H1 (cell line): Measurements from ENCODE around the gene TEX22. TPM values are rescaled to one million over a fixed set of nuclear protein-coding genes. Genes with fewer than 3 reads are reported as not detected.

Source experiments
- CTCF ChIA-PET: fragments of 300-600 bp; sonication (Branson Sonifier 250); formaldehyde crosslinking; loops from one replicate; lab custom pipeline; 2021; ENCODE audit not compliant: partially characterized antibody; lab: Charles Lee
- POLR2A ChIA-PET: fragments of 300-600 bp; sonication (Branson Sonifier 250); formaldehyde crosslinking; loops from one replicate; lab custom pipeline; 2021; ENCODE audit warnings: inconsistent platforms; ENCODE audit not compliant: partially characterized antibody; lab: Charles Lee
- DNase-seq, 2 experiments: peaks; one replicate each; pipeline versions ENCODE4 v3.0.0 to v3.0.0-alpha.2; 2010 to 2022; ENCODE audit warnings: low spot score in 2 of 2, low read depth in 1 of 2, mixed read lengths in 1 of 2
- FAIRE-seq: peaks from 2 replicates; lab custom pipeline; 2011; peaks lifted over from hg19 to GRCh38; lab: Jason Lieb, UNC
- H2AFZ ChIP-seq: 2 replicates; pipeline ENCODE4 v1.8.1; 2012; ENCODE audit warnings: low read length, inconsistent platforms
- H2AK5ac ChIP-seq: 2 replicates; pipeline ENCODE4 v1.6.1; 2013; ENCODE audit warnings: low read depth, low read length
- H2BK120ac ChIP-seq: replicated peaks from 2 replicates; pipeline ENCODE3; 2013; ENCODE audit warnings: low read depth, low read length, inconsistent platforms
- H2BK12ac ChIP-seq: 2 replicates; pipeline ENCODE4 v1.6.1; 2013; ENCODE audit warnings: low read depth, low read length
- H2BK15ac ChIP-seq: 2 replicates; pipeline ENCODE4 v1.6.1; 2013; ENCODE audit warnings: low read length
- H2BK20ac ChIP-seq: 2 replicates; pipeline ENCODE4 v1.6.1; 2013; ENCODE audit warnings: low read length
- H2BK5ac ChIP-seq: 2 replicates; pipeline ENCODE4 v1.6.1; 2013; ENCODE audit warnings: low read depth, low read length
- H3K14ac ChIP-seq: 2 replicates; pipeline ENCODE4 v1.6.1; 2013; ENCODE audit warnings: inconsistent platforms; ENCODE audit not compliant: insufficient read length
- H3K18ac ChIP-seq: 2 replicates; pipeline ENCODE4 v1.6.1; 2013; ENCODE audit warnings: low read length; ENCODE audit errors: extremely low read depth
- H3K23ac ChIP-seq: 2 replicates; pipeline ENCODE4 v1.6.1; 2013; ENCODE audit warnings: inconsistent platforms; ENCODE audit not compliant: insufficient read length
- H3K23me2 ChIP-seq: 2 replicates; pipeline ENCODE4 v1.6.1; 2013; ENCODE audit warnings: low read depth, low read length
- H3K27ac ChIP-seq: 2 replicates; pipeline ENCODE4 v1.6.1; 2011; ENCODE audit warnings: low read depth, low read length, inconsistent platforms
- H3K27me3 ChIP-seq, 4 experiments: replicated peaks in 1 of 4; 1 replicate in 1 of 4; 2 replicates in 3 of 4; pipeline versions ENCODE4 v1.6.1 to v1.8.1; 2011 to 2013; ENCODE audit warnings: low read length in 3 of 4, mild to moderate bottlenecking in 3 of 4, inconsistent platforms in 2 of 4, mixed read lengths in 2 of 4, moderate library complexity in 1 of 4; ENCODE audit not compliant: control insufficient read depth in 3 of 4, insufficient read depth in 3 of 4; ENCODE audit errors: extremely low read depth in 1 of 4
- H3K36me3 ChIP-seq, 4 experiments: 2 replicates each; pipeline versions ENCODE4 v1.6.1 to v1.8.1; 2011 to 2013; ENCODE audit warnings: mild to moderate bottlenecking in 4 of 4, low read length in 3 of 4, moderate library complexity in 2 of 4, control low read depth in 1 of 4, inconsistent platforms in 1 of 4; ENCODE audit not compliant: insufficient read depth in 4 of 4, control insufficient read depth in 2 of 4
- H3K4ac ChIP-seq: replicated peaks from 2 replicates; pipeline ENCODE3; 2013; ENCODE audit warnings: low read length, low read depth, mixed read lengths, inconsistent platforms; ENCODE audit not compliant: insufficient read length
- H3K4me1 ChIP-seq, 4 experiments: replicated peaks in 1 of 4; 1 replicate in 1 of 4; 2 replicates in 3 of 4; pipeline versions ENCODE4 v1.6.1 to v1.8.1; 2011 to 2013; ENCODE audit warnings: low read length in 3 of 4, inconsistent platforms in 2 of 4, mixed read lengths in 1 of 4; ENCODE audit not compliant: insufficient read depth in 4 of 4, control insufficient read depth in 3 of 4
- H3K4me2 ChIP-seq, 2 experiments: 2 replicates each; pipeline versions ENCODE4 v1.6.1 to v1.8.1; 2011 to 2013; ENCODE audit warnings: low read depth in 2 of 2, low read length in 2 of 2, control low read depth in 1 of 2, inconsistent platforms in 1 of 2, mild to moderate bottlenecking in 1 of 2; ENCODE audit not compliant: insufficient read depth in 1 of 2
- H3K4me3 ChIP-seq, 4 experiments: fragments of 200-600, 300-600 bp in 1 of 4; sonication (generic), shearing (Covaris generic), sonication (Bioruptor Twin) in 1 of 4; 2 replicates each; pipeline versions ENCODE4 v1.5.1 to v1.8.1; 2011 to 2016; ENCODE audit warnings: low read length in 4 of 4, low read depth in 3 of 4, control low read depth in 2 of 4, inconsistent platforms in 2 of 4, mild to moderate bottlenecking in 2 of 4, mixed read lengths in 1 of 4, moderate library complexity in 1 of 4; ENCODE audit not compliant: insufficient read depth in 2 of 4; ENCODE audit errors: extremely low read depth in 1 of 4
- H3K56ac ChIP-seq: replicated peaks from 2 replicates; pipeline ENCODE3; 2013; ENCODE audit warnings: low read depth, mild to moderate bottlenecking, mixed read lengths, low read length, inconsistent platforms; ENCODE audit not compliant: insufficient read length
- H3K79me1 ChIP-seq: 2 replicates; pipeline ENCODE4 v1.6.1; 2013; ENCODE audit warnings: low read depth, low read length, control low read depth
- H3K79me2 ChIP-seq, 2 experiments: 2 replicates each; pipeline versions ENCODE4 v1.6.1 to v1.8.1; 2012 to 2013; ENCODE audit warnings: low read length in 2 of 2, mild to moderate bottlenecking in 2 of 2, inconsistent platforms in 1 of 2; ENCODE audit not compliant: insufficient read depth in 2 of 2, control insufficient read depth in 1 of 2
- H3K9ac ChIP-seq, 4 experiments: replicated peaks in 1 of 4; 1 replicate in 1 of 4; 2 replicates in 3 of 4; pipeline versions ENCODE4 v1.6.1 to v1.8.1; 2011 to 2013; ENCODE audit warnings: low read depth in 3 of 4, low read length in 3 of 4, control low read depth in 2 of 4, mild to moderate bottlenecking in 2 of 4, moderate library complexity in 2 of 4, inconsistent platforms in 1 of 4; ENCODE audit errors: extremely low read depth in 1 of 4
- H3K9me3 ChIP-seq, 2 experiments: 2 replicates each; pipeline versions ENCODE4 v1.6.1 to v1.8.1; 2012 to 2013; ENCODE audit warnings: mild to moderate bottlenecking in 2 of 2, moderate library complexity in 2 of 2, control low read depth in 1 of 2, inconsistent platforms in 1 of 2, low read depth in 1 of 2, low read length in 1 of 2, mixed read lengths in 1 of 2; ENCODE audit not compliant: insufficient read depth in 2 of 2
- H4K20me1 ChIP-seq, 2 experiments: replicated peaks in 1 of 2; 2 replicates each; pipeline versions ENCODE3 to v1.8.1; 2011 to 2013; ENCODE audit warnings: inconsistent platforms in 2 of 2, low read length in 2 of 2, mild to moderate bottlenecking in 1 of 2; ENCODE audit not compliant: insufficient read depth in 2 of 2, control insufficient read depth in 1 of 2
- H4K5ac ChIP-seq: 2 replicates; pipeline ENCODE4 v1.6.1; 2013; ENCODE audit warnings: low read length, low read depth, mixed read lengths, inconsistent platforms; ENCODE audit not compliant: insufficient read length
- H4K8ac ChIP-seq: 2 replicates; pipeline ENCODE4 v1.8.0; 2013; ENCODE audit warnings: mild to moderate bottlenecking, moderate library complexity, low read length, inconsistent platforms; ENCODE audit not compliant: insufficient read depth; ENCODE audit errors: extremely low read depth
- H4K91ac ChIP-seq: replicated peaks from 2 replicates; pipeline ENCODE3; 2013; ENCODE audit warnings: low read length, mixed read lengths, inconsistent platforms; ENCODE audit not compliant: insufficient read length
- CBX8 ChIP-seq: fragments of 300-800, 300-1000 bp; sonication (generic); IDR thresholded peaks from 2 replicates; pipeline ENCODE4 v1.7.1; 2016; ENCODE audit warnings: low read depth, low read length, borderline replicate concordance
- SIN3A ChIP-seq, 2 experiments: IDR thresholded peaks in 1 of 2; conservative IDR thresholded peaks in 1 of 2; 2 replicates each; pipeline ENCODE4 v1.6.1; 2011 to 2012; ENCODE audit warnings: low read length in 2 of 2, improper control_type of control experiment in 1 of 2, low read depth in 1 of 2, mild to moderate bottlenecking in 1 of 2
- SRF ChIP-seq: IDR thresholded peaks from 2 replicates; pipeline ENCODE4 v1.6.1; 2011; ENCODE audit warnings: mild to moderate bottlenecking, low read depth, low read length, moderate library complexity
- WGBS, 2 experiments: shearing (Covaris generic) in 1 of 2; methylation state at CpG; one replicate each; pipeline versions ENCODE4 v1.1.6 to v1.1.7; 2013 to 2015; ENCODE audit warnings: low lambda C conversion rate in 2 of 2, mixed read lengths in 2 of 2, inconsistent platforms in 1 of 2, low coverage in 1 of 2, missing lambda C conversion rate in 1 of 2; ENCODE audit not compliant: insufficient replicate concordance in 2 of 2, insufficient coverage in 1 of 2, insufficient read length in 1 of 2; ENCODE audit errors: extremely low coverage in 1 of 2, missing lambda C conversion rate in 1 of 2; 5-methylcytosine and 5-hydroxymethylcytosine counted together
- polyA plus RNA-seq, 7 experiments: library from polyadenylated mRNA; depleted of rRNA in 3 of 7; stranded (reverse) in 5 of 7; unstranded in 2 of 7; fragments of >200 nt in 5 of 7; fragments of 200-250 nt in 2 of 7; gene quantifications; 1 replicate in 5 of 7; 2 replicates in 1 of 7; 4 replicates in 1 of 7; pipeline versions ENCODE4 v1.2.1 to v1.2.3, GENCODE V29; 2011 to 2013; ENCODE audit warnings: missing spikeins in 2 of 7, mixed read lengths in 2 of 7
- total RNA-seq: library from RNA; stranded (reverse); fragmentation: NEBNext Ultra II Directional; extraction: Animal tissue kit (Norgen Biotek cat#: 25700); gene quantifications from 2 replicates; pipeline ENCODE4 v1.2.1, GENCODE V29; 2021

TEX22 gene
- total and polyA plus RNA-seq, 2 of the 8 experiments (the other 6 are each of a cell fraction or from before 2014, with no cell fraction given): 0.24 to 0.39 TPM

GRCh38 chr14:105453847-105454246 is 55.5 kb downstream of the TEX22 start:
- CTCF ChIA-PET: interaction anchor here (3.9 kb wide), 1 partner anchor 16 kb away, joined by 27 read pairs; no protein-coding TSS in a partner anchor
- no peak overlapping the region for H2BK20ac ChIP-seq
- H3K79me2 ChIP-seq: no peaks in the 10 kb centered on the region; a peak in 1 of 4 replicates
- H2BK12ac ChIP-seq: no peak overlapping the region
- H3K9ac ChIP-seq: no peak overlapping the region
- H3K79me1 ChIP-seq: peaks cover 2% of the 10 kb centered on the region; the same call in 1 of the 2 replicates
- H3K23ac ChIP-seq: no peak overlapping the region
- H4K5ac ChIP-seq: no peak overlapping the region
- no peak overlapping the region for H2BK15ac ChIP-seq
- no peak overlapping the region for H3K4me3 ChIP-seq
- H4K20me1 ChIP-seq: peaks cover 6 to 23% of the 10 kb centered on the region in 2 experiments
- no peak overlapping the region for H3K14ac ChIP-seq
- no peak overlapping the region for H3K4me2 ChIP-seq
- H3K23me2 ChIP-seq: no peaks in the 10 kb centered on the region
- no peak overlapping the region for H4K91ac ChIP-seq
- no peaks in the 10 kb centered on the region for H3K27me3 ChIP-seq
- TF ChIP-seq SIN3A (conservative IDR thresholded peaks at IDR 0.05 in 1 of 2, IDR thresholded peaks at IDR 0.05 in 1 of 2; ENCODE audit: low read depth in 1 of 2, low read length in 2 of 2): no peak
- TF ChIP-seq SRF: no peak
- no peak for TF ChIP-seq CBX8
- TF ChIP-seq, all 59 proteins: peak for 0
- DNase-seq: no peak
- no peak overlapping the region for H2BK5ac ChIP-seq
- no peak overlapping the region for H2AFZ ChIP-seq
- peaks cover 24 to 80% (median 44%) of the 10 kb centered on the region in 4 experiments for H3K36me3 ChIP-seq
- H3K4me1 ChIP-seq: no peaks in the 10 kb centered on the region
- H4K8ac ChIP-seq: no peak overlapping the region
- no peak overlapping the region for H3K4ac ChIP-seq
- H3K9me3 ChIP-seq: no peaks in the 10 kb centered on the region
- POLR2A ChIA-PET: no interaction called here
- H3K27ac ChIP-seq: no peak overlapping the region
- no peak overlapping the region for H2BK120ac ChIP-seq
- H3K56ac ChIP-seq: no peak overlapping the region
- no peak for FAIRE-seq
- no peak overlapping the region for H2AK5ac ChIP-seq
- 96% methylated on average over 11 of the region's 14 CpGs; no CpG with 5 or more reads in 1 of the 2 experiments for WGBS, 2 experiments
- no peak overlapping the region for H3K18ac ChIP-seq
